H9 (cell line): Measurements from ENCODE around the gene CPLX4. TPM values are rescaled to one million over a fixed set of nuclear protein-coding genes. Genes with fewer than 3 reads are reported as not detected.

ENCODE experiments used
- DNase-seq: peaks from one replicate; pipeline ENCODE4 v3.0.0-alpha.2; 2017
- H2AFZ ChIP-seq: one replicate; pipeline ENCODE4 v1.6.1; 2013; ENCODE audit warnings: mild to moderate bottlenecking, low read length, control low read depth, moderate library complexity
- H2AK5ac ChIP-seq: 2 replicates; pipeline ENCODE4 v1.6.1; 2013; ENCODE audit warnings: low read length, control low read depth, mixed read lengths; ENCODE audit not compliant: insufficient read length
- H2BK120ac ChIP-seq: one replicate; pipeline ENCODE4 v1.6.1; 2013; ENCODE audit warnings: low read depth, mild to moderate bottlenecking, low read length, control low read depth, inconsistent platforms; ENCODE audit not compliant: poor library complexity, severe bottlenecking
- H2BK12ac ChIP-seq: 2 replicates; pipeline ENCODE4 v1.6.1; 2013; ENCODE audit warnings: low read length, control low read depth, mixed read lengths, low read depth; ENCODE audit not compliant: insufficient read length
- H2BK15ac ChIP-seq: 2 replicates; pipeline ENCODE4 v1.6.1; 2013; ENCODE audit warnings: low read depth, low read length, control low read depth
- H2BK20ac ChIP-seq: one replicate; pipeline ENCODE4 v1.6.1; 2013; ENCODE audit warnings: low read depth, mild to moderate bottlenecking, low read length, control low read depth, inconsistent platforms; ENCODE audit not compliant: poor library complexity, severe bottlenecking
- H2BK5ac ChIP-seq: 2 replicates; pipeline ENCODE4 v1.6.1; 2013; ENCODE audit warnings: low read length, control low read depth, mixed read lengths; ENCODE audit not compliant: insufficient read length
- H3K14ac ChIP-seq: 2 replicates; pipeline ENCODE4 v1.6.1; 2013; ENCODE audit warnings: low read length, control low read depth; ENCODE audit not compliant: insufficient read depth
- H3K18ac ChIP-seq: 2 replicates; pipeline ENCODE4 v1.6.1; 2013; ENCODE audit warnings: low read depth, mild to moderate bottlenecking, mixed read lengths, low read length, control low read depth; ENCODE audit not compliant: insufficient read length
- H3K23ac ChIP-seq: 2 replicates; pipeline ENCODE4 v1.6.1; 2013; ENCODE audit warnings: low read length, control low read depth, mixed read lengths, low read depth; ENCODE audit not compliant: insufficient read length
- H3K23me2 ChIP-seq: 2 replicates; pipeline ENCODE4 v1.6.1; 2013; ENCODE audit warnings: low read depth, mild to moderate bottlenecking, mixed read lengths, low read length, control low read depth; ENCODE audit not compliant: insufficient read length, poor library complexity, severe bottlenecking
- H3K27ac ChIP-seq: 2 replicates; pipeline ENCODE4 v1.5.1; 2013; ENCODE audit warnings: low read length, control low read depth, mixed read lengths, low read depth; ENCODE audit not compliant: insufficient read length
- H3K27me3 ChIP-seq: 2 replicates; pipeline ENCODE4 v1.6.1; 2013; ENCODE audit warnings: low read length, control low read depth, inconsistent platforms; ENCODE audit not compliant: insufficient read depth
- H3K4ac ChIP-seq: 2 replicates; pipeline ENCODE4 v1.6.1; 2013; ENCODE audit warnings: low read depth, mild to moderate bottlenecking, control low read depth, inconsistent platforms, low read length, moderate library complexity
- H3K4me1 ChIP-seq: 2 replicates; pipeline ENCODE4 v1.6.1; 2013; ENCODE audit warnings: low read length, control low read depth, inconsistent platforms; ENCODE audit not compliant: insufficient read depth
- H3K4me2 ChIP-seq: 2 replicates; pipeline ENCODE4 v1.6.1; 2013; ENCODE audit warnings: low read length, control low read depth, mixed read lengths; ENCODE audit not compliant: insufficient read length, insufficient read depth
- H3K56ac ChIP-seq: 2 replicates; pipeline ENCODE4 v1.6.1; 2013; ENCODE audit warnings: low read depth, mild to moderate bottlenecking, mixed read lengths, low read length, control low read depth; ENCODE audit not compliant: insufficient read length
- H3K79me1 ChIP-seq: 2 replicates; pipeline ENCODE4 v1.6.1; 2013; ENCODE audit warnings: low read depth, mild to moderate bottlenecking, moderate library complexity, low read length, control low read depth, inconsistent platforms; ENCODE audit not compliant: insufficient read depth, poor library complexity, severe bottlenecking
- H3K79me2 ChIP-seq: 2 replicates; pipeline ENCODE4 v1.6.1; 2013; ENCODE audit warnings: low read length, control low read depth, inconsistent platforms; ENCODE audit not compliant: insufficient read depth
- H3K9ac ChIP-seq: 2 replicates; pipeline ENCODE4 v1.6.1; 2013; ENCODE audit warnings: low read length, control low read depth, mixed read lengths; ENCODE audit not compliant: insufficient read length; ENCODE audit errors: extremely low read depth
- H3K9me3 ChIP-seq: one replicate; pipeline ENCODE4 v1.6.1; 2013; ENCODE audit warnings: low read depth, low read length, inconsistent platforms; ENCODE audit not compliant: control insufficient read depth
- H3T11ph ChIP-seq: one replicate; pipeline ENCODE4 v1.6.1; 2013; ENCODE audit warnings: mild to moderate bottlenecking, low read length, control low read depth, inconsistent platforms
- H4K20me1 ChIP-seq: one replicate; pipeline ENCODE4 v1.6.1; 2013; ENCODE audit not compliant: control insufficient read depth, insufficient read length, insufficient read depth
- H4K5ac ChIP-seq: 2 replicates; pipeline ENCODE4 v1.6.1; 2013; ENCODE audit warnings: low read depth, mild to moderate bottlenecking, mixed read lengths, low read length, control low read depth; ENCODE audit not compliant: insufficient read length
- H4K8ac ChIP-seq: replicated peaks from 2 replicates; pipeline ENCODE4 v1.6.1; 2013; ENCODE audit warnings: low read length, control low read depth, mixed read lengths, low read depth; ENCODE audit not compliant: insufficient read length
- H4K91ac ChIP-seq: 2 replicates; pipeline ENCODE4 v1.6.1; 2013; ENCODE audit warnings: low read depth, mild to moderate bottlenecking, moderate library complexity, mixed read lengths, low read length, control low read depth; ENCODE audit not compliant: insufficient read length
- H3K27ac Mint-ChIP-seq, 3 experiments: 2 replicates in 2 of 3; 3 replicates in 1 of 3; pipeline ENCODE4 v1.8.0; 2020 to 2021; ENCODE audit warnings: mixed read lengths in 3 of 3, mild to moderate bottlenecking in 1 of 3, moderate library complexity in 1 of 3
- H3K27me3 Mint-ChIP-seq: 2 replicates; pipeline ENCODE4 v1.8.0; 2021; ENCODE audit warnings: low read depth, mild to moderate bottlenecking, moderate library complexity, mixed read lengths
- H3K36me3 Mint-ChIP-seq, 3 experiments: 2 replicates in 2 of 3; 3 replicates in 1 of 3; pipeline ENCODE4 v1.8.0; 2020 to 2021; ENCODE audit warnings: low read depth in 3 of 3, mixed read lengths in 3 of 3; ENCODE audit not compliant: insufficient read depth in 1 of 3
- H3K4me1 Mint-ChIP-seq, 2 experiments: 2 replicates each; pipeline ENCODE4 v1.8.0; 2020; ENCODE audit warnings: mixed read lengths in 2 of 2
- H3K4me3 Mint-ChIP-seq, 2 experiments: 2 replicates in 1 of 2; 3 replicates in 1 of 2; pipeline ENCODE4 v1.8.0; 2020 to 2021; ENCODE audit warnings: mild to moderate bottlenecking in 2 of 2, mixed read lengths in 2 of 2, moderate library complexity in 1 of 2
- H3K9me3 Mint-ChIP-seq, 2 experiments: 2 replicates in 1 of 2; 3 replicates in 1 of 2; pipeline ENCODE4 v1.8.0; 2020; ENCODE audit warnings: mild to moderate bottlenecking in 2 of 2, mixed read lengths in 2 of 2, moderate library complexity in 1 of 2
- WGBS: extraction: QIAGEN DNeasy Blood & Tissue Kit; methylation state at CpG from one replicate; pipeline ENCODE4 v1.1.7; 2013; ENCODE audit warnings: missing lambda C conversion rate, low lambda C conversion rate, mixed read lengths; ENCODE audit not compliant: insufficient read length; ENCODE audit errors: extremely low coverage; 5-methylcytosine and 5-hydroxymethylcytosine counted together
- total RNA-seq: library from RNA; stranded (reverse); gene quantifications from 2 replicates; pipeline ENCODE4 v1.2.1, GENCODE V29; 2021
- TF ChIP-seq, protein P1 (sequence below): fragments of 200-600 bp; sonication (generic); conservative IDR thresholded peaks from 3 replicates; pipeline ENCODE4 v1.8.0; 2021; ENCODE audit warnings: antibody characterized with exemption, mild to moderate bottlenecking

The CPLX4 gene
- total RNA-seq, 1 experiment from 2014 or later = not detected

DNA sequence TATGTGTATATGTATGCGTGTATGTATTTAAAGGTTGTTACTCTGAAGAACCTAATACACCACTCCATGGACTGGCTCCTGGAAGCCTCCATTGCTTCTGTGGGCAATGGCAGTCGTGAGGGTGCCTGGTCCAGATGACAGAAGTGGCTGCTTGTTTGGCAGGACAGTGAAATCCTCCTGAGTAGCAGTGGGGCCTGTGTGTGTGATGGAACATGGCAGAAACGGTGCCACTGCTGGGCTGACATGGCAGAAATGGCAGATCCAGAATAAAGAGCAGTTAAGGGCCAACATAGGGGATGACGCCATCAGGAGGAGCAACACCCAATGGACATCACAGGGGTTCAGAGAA, 6.1 kb upstream of the CPLX4 start:
- no peak overlapping the region for H3K27ac ChIP-seq
- no peak overlapping the region for H2AK5ac ChIP-seq

More for the DNA sequence above, 6.1 kb upstream of the CPLX4 start:
- Histone ChIP-seq H2AFZ (no peak overlapping the region), H3T11ph (no peak overlapping the region), H2BK12ac (no peak overlapping the region), H3K23ac (no peak overlapping the region), H2BK15ac (no peak overlapping the region), H2BK5ac (no peak overlapping the region), H3K4me2 (no peak overlapping the region), H2BK120ac (no peak overlapping the region), H3K4ac (no peak overlapping the region), H4K91ac (no peak overlapping the region), H3K9ac (no peak overlapping the region), H3K79me1 (no peaks in the 10 kb centered on the region), H3K23me2 (no peaks in the 10 kb centered on the region), H3K18ac (no peak overlapping the region), H4K8ac (no peak overlapping the region), H3K14ac (no peak overlapping the region), H3K56ac (no peak overlapping the region), H3K4me1 (no peaks in the 10 kb centered on the region), H2BK20ac (no peak overlapping the region), H3K9me3 (no peaks in the 10 kb centered on the region), H4K20me1 (no peaks in the 10 kb centered on the region), H4K5ac (no peak overlapping the region), H3K79me2 (no peaks in the 10 kb centered on the region), H3K27me3 (no peaks in the 10 kb centered on the region)
- no peak overlapping the region for H3K27ac Mint-ChIP-seq
- DNase-seq = no peak
- no CpG with 5 or more reads among the region's 4 CpGs for WGBS
- peaks cover 3 to 5% of the 10 kb centered on the region in 2 experiments; a peak in 3 of 4 replicates for H3K4me1 Mint-ChIP-seq
- peaks cover 9 to 33% (median 31%) of the 10 kb centered on the region in 3 experiments for H3K36me3 Mint-ChIP-seq
- no peaks in the 10 kb centered on the region for H3K9me3 Mint-ChIP-seq
- no peak overlapping the region for H3K4me3 Mint-ChIP-seq
- TF ChIP-seq, protein P1, sequence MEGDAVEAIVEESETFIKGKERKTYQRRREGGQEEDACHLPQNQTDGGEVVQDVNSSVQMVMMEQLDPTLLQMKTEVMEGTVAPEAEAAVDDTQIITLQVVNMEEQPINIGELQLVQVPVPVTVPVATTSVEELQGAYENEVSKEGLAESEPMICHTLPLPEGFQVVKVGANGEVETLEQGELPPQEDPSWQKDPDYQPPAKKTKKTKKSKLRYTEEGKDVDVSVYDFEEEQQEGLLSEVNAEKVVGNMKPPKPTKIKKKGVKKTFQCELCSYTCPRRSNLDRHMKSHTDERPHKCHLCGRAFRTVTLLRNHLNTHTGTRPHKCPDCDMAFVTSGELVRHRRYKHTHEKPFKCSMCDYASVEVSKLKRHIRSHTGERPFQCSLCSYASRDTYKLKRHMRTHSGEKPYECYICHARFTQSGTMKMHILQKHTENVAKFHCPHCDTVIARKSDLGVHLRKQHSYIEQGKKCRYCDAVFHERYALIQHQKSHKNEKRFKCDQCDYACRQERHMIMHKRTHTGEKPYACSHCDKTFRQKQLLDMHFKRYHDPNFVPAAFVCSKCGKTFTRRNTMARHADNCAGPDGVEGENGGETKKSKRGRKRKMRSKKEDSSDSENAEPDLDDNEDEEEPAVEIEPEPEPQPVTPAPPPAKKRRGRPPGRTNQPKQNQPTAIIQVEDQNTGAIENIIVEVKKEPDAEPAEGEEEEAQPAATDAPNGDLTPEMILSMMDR = no peak
- H3K27me3 Mint-ChIP-seq = no peaks in the 10 kb centered on the region
